GM18870 (cell line): ENCODE measurements around the gene CHN1.

Experiments
- ATAC-seq: cut with Tn5 transposase; IDR thresholded peaks from one replicate; pipeline ENCODE4 v1.9.1; 2021; ENCODE audit warnings: moderate library complexity; ENCODE audit not compliant: unreplicated experiment

CHN1 gene

DNA sequence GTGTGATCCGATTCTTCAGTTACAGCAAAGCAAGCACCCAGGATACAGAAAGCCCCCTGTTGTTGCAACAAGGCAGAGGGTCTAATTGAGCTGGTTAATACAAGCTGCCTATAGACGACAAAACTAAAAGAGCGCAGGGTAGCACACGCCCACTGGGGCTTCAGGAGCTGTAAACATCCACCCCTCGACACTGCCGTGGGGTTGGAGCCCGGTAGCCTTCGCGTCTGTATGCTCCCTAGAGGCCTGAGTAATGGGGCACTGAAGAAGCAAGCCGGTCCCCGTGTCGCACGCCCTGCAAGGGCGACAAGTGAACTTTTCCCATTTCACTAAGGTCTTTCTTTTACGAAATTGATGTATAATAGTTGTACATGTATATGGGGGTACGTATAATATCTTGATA, 216.2 kb downstream of the CHN1 start:
- ATAC-seq = no peak

GRCh38 chr2:174788291-174788929, 216.8 kb downstream of the CHN1 start:
- no peak for ATAC-seq

GRCh38 chr2:174787487-174788205, 217.5 kb downstream of the CHN1 start:
- no peak for ATAC-seq

GRCh38 chr2:174786066-174786725, 219.0 kb downstream of the CHN1 start:
- no peak for ATAC-seq

DNA sequence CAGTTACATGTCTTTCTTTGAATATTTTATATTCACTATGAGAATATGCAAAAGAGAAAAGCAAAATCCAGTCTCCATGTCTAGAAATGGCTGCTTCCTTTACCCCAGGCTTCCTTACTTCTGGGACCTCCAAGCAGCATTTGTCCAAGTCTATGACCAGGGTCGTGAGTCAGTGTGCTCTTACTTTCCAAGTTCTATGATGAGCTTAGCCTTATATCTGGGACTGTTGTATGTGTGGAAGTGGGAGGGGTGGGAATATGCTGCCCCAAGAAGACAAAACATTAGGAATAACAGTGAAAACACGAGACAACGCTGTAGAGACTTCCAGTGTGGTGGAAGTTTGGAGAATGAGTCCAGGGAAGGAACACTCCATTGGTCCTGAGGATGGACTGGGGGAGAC, 219.7 kb downstream of the CHN1 start:
- no peak for ATAC-seq

DNA sequence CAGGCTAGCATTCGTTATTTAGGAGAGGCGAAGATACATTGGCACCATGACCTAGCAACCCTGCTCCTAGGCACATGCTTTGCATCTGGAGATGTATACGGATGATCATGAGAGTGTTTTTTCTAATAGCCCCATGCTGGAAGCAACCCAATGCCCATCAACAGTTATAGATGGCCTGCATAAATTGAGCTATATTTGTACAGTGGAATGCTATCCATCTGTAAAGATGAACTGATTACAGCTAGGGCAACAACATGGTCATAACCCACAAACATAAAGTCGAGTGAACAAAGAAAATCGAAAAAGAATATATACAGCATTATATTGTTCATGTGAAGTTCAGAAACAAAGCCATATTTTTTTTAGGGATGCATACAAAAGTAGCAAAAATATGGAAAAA, 220.3 kb downstream of the CHN1 start:
- ATAC-seq = no peak

DNA sequence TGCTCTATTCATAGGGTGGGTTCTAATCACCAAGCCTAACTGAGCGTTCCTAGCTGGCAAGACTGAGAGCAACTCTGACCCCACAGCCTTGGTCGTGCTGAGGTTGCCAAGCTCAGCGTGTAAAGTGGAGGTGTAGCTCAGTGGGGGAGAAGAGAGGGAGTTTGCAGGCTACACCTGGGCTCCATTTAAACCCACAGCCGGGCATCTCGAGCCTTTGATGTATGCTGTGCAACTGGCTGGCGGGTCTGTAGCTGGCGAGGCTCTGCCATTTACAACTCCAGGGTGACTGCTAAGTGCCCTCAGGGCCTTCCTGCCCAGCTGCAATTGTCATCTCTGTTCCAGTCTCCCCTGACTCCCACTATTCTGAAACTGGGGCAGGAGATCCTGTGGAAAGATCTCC, 220.9 kb downstream of the CHN1 start:
- no peak for ATAC-seq

- ATAC-seq = no peak
Observed at GRCh38 chr2:174781996-174782395, 223.2 kb downstream of the CHN1 start.

- no peak for ATAC-seq
Observed at GRCh38 chr2:174781298-174781697, 223.9 kb downstream of the CHN1 start.

GRCh38 chr2:174780856-174781255, 224.3 kb downstream of the CHN1 start:
- no peak for ATAC-seq

DNA sequence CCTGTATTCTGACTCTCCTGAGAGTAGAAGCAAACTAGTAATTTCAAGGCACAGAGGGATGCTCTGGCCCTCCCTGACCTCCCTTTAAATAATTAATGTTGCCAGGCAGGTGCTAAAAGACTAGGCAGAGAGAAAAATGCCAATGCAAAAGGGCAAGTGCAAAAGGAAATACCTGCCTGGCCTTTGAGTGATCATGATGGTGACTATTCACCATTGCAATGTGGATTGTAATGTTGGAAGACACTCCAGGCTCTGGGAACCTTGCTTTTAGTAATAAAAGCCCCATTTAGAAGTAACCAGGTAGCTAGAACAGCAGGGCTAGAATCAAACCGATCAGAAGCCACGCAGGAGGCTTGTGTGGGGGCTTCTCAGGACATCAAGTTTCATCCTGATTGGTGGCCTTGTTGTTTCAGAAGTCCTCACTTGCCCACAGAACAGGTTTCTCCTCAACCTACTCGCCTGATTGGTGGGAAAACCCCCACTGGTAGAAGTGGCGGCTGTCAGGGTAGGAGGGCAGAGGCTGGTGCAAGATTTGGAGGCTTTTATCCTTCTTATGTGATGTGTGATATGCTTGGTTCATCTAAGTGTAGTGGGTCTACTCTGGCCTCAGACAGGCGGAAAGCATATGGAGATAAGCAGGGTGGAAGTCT, 224.9 kb downstream of the CHN1 start:
- no peak for ATAC-seq

DNA sequence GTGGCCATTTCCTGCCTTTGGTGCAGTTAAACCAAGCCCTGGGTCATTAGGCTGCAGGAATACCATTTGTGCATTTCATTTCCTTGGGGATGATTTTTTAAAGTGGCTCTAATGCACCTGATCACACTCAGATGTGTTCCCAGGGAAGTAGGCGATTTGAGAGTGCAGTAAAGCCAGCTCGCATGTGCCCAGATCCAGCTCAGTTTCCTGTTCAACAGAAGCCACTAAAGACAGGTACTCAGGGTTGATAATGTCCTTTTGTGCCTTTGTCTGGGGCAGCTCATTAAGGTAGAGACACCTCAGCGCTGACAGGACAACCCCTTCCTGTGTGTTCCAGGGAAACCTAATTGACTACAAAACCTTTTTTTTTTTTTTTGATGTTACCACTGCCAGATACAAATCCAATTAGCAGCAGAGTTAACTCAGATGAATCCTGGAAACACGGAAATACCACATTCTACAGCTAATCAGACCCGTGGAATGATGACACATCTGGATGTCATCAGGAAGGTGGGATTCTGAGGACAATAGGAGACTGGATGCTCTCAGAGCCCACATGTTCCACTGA, 225.7 kb downstream of the CHN1 start:
- no peak for ATAC-seq

DNA sequence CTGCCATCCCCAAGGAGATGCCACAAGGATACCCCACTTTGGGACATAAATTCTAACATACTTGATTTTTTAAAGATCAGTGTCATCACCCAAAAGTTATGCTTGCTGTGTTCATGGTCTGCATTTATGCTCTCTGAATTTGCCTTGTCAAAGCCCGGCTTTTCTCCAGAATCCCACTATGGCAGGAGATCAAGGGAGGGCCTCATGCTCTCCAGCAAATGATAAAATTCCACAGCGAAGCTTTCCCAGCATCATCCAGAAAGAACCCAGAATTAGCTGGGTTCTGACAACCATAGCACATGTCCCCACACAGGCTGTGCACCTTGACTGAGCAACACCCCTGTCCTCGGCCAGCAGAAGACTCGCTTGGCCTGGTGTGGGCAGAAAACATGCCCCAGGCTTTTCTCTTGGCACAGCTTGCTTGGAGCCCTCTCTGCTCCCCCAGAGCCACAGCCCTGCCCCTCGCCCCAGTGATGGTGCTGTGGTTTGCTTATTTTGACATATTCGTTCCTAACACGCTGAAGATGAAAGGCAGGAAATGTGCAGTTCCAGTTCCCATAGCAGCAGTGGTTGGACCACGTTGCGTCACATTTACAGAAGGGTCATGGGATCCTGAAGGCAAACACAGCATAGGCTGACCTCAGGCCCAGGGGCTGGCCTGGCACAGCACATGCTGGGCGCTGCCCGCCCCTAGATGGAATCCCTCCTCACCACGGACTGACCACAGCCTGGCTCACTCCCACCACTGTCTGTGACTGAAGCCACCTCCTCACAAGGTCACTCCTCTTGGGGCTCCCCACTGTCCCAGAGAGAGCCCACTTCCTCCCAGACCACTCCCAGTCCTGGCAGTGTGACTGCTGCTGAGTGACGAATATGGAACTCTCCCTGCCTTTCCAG, 226.8 kb downstream of the CHN1 start:
- ATAC-seq = peak; percentile 53

- ATAC-seq = no peak
Observed at GRCh38 chr2:174777347-174778084, 227.7 kb downstream of the CHN1 start.

DNA sequence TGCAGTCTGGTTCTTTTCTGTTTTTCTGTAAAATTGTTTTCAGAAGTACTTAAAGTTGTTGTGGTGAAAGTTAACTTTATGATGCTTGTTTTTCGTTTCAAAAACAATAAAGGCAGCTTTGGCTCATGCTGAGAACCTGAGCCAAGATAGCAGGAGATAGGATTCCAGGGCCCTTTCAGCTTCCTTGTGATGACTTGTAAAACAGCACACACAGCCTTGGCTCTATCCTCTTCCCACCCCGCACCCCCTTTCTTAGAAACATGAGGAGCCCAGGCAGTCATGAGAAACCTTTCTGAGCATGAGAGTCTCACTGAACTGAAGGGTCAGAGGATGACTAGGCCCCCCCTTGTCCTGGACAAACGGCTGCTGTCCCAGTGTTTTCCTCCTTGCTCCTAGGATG, 228.5 kb downstream of the CHN1 start:
- ATAC-seq = no peak

- ATAC-seq = no peak
Observed at GRCh38 chr2:174776223-174776622, 229.0 kb downstream of the CHN1 start.

DNA sequence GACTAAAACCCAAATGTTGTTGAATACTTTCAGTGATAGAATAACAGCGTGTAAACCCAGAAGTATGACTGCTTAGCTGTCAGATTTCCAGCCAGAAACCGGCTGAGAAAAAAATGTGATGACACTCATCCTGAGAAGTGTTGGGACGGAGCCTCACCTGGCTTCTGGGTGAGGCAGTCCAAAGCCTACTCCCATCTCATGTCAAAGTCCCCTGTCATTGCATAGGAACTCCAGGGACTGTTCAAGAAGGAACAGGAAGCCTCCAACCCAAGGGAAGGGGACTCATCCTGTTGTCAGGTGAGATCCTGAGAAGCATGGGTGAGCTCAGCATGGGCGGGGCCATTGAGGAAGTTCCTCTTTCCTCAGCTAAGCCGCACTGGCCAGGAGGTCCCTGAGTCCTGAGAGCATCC, 229.6 kb downstream of the CHN1 start:
- no peak for ATAC-seq

DNA sequence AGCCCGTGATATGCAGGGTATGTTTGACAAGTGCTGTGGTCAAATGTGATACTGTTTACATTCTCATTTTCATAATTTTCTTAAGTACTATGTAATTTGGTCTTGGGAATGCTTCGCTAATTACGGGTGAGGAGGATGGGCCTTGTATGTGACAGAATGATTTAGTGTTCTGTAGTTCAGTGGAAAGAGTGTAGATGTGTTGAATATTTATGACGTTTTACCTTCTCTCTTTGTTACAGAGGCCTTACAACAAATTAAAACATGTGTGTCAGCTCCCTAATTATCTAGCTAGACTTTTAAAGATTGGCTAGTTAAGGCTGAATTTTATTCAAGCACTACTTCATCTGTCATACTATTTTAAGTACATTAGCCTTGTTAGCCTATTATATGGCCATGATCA, 230.3 kb downstream of the CHN1 start:
- no peak for ATAC-seq

GRCh38 chr2:174773215-174773614, 232.0 kb downstream of the CHN1 start:
- no peak for ATAC-seq

- no peak for ATAC-seq
Observed at GRCh38 chr2:174772472-174772801, 232.7 kb downstream of the CHN1 start.
